PC-3 (cell line): ENCODE data around the gene NEDD9. TPM values are rescaled to one million over a fixed set of nuclear protein-coding genes. Genes with fewer than 3 reads are reported as not detected.

Source experiments
- ATAC-seq: fragments of 200-7000 bp; cut with Tn5 transposase; 2 replicates; pipeline ENCODE4 v1.9.1; 2020; ENCODE audit warnings: mild to moderate bottlenecking, moderate library complexity
- BruUV-seq: library from RNA; stranded (reverse); fragments of 400-500 nt; replicated peaks from 2 replicates; lab custom pipeline; 2021; lab: Mats Ljungman, UMichigan
- CTCF ChIA-PET: fragments of 300-600 bp; sonication (Branson Sonifier 250); formaldehyde crosslinking; loops from one replicate; lab custom pipeline; 2022; ENCODE audit warnings: antibody characterized with exemption; lab: Charles Lee
- POLR2A ChIA-PET: fragments of 300-600 bp; sonication (Branson Sonifier 250); formaldehyde crosslinking; loops from one replicate; lab custom pipeline; 2022; ENCODE audit warnings: antibody characterized with exemption; ENCODE audit not compliant: unreplicated experiment; lab: Charles Lee
- DNase-seq: peaks from one replicate; pipeline ENCODE4 v3.0.0-alpha.2; 2015
- H2AFZ ChIP-seq: fragments of 300-600 bp; sonication (generic); 2 replicates; pipeline ENCODE4 v1.6.0; 2016; ENCODE audit warnings: antibody characterized with exemption, low read length
- H3F3A ChIP-seq: fragments of 300-600 bp; sonication (generic); one replicate; pipeline ENCODE4 v1.6.0; 2017; ENCODE audit warnings: antibody characterized with exemption, low read length, control low read depth, mild to moderate bottlenecking; ENCODE audit not compliant: unreplicated experiment
- H3K27ac ChIP-seq: fragments of 300-600 bp; sonication (generic); 2 replicates; pipeline ENCODE4 v1.5.1; 2016; ENCODE audit warnings: mild to moderate bottlenecking, low read length
- H3K27me3 ChIP-seq: fragments of 300-600 bp; sonication (generic); 2 replicates; pipeline ENCODE4 v1.6.1; 2016; ENCODE audit warnings: low read length, mixed read lengths
- H3K36me3 ChIP-seq: fragments of 300-600 bp; sonication (generic); 2 replicates; pipeline ENCODE4 v1.6.1; 2016; ENCODE audit warnings: low read depth, mixed run types, low read length, mixed read lengths
- H3K4me1 ChIP-seq: fragments of 300-600 bp; sonication (generic); 2 replicates; pipeline ENCODE4 v1.5.1; 2016; ENCODE audit warnings: low read length; ENCODE audit not compliant: insufficient read depth
- H3K4me2 ChIP-seq: fragments of 300-600 bp; sonication (generic); 2 replicates; pipeline ENCODE4 v1.6.0; 2016; ENCODE audit warnings: low read length
- H3K4me3 ChIP-seq: fragments of 300-600 bp; sonication (generic); 2 replicates; pipeline ENCODE4 v1.5.1; 2016; ENCODE audit warnings: mild to moderate bottlenecking, low read length, mixed read lengths
- H3K79me2 ChIP-seq: fragments of 300-600 bp; sonication (generic); 2 replicates; pipeline ENCODE4 v1.6.1; 2017; ENCODE audit warnings: low read length, mixed read lengths
- H3K9ac ChIP-seq: fragments of 300-600 bp; sonication (generic); 2 replicates; pipeline ENCODE4 v1.6.0; 2016; ENCODE audit warnings: mild to moderate bottlenecking, low read length
- H3K9me2 ChIP-seq: fragments of 300-600 bp; sonication (generic); replicated peaks from 2 replicates; pipeline ENCODE4 v1.6.1; 2016; ENCODE audit warnings: mixed run types, low read length, mixed read lengths
- H3K9me3 ChIP-seq: fragments of 300-600 bp; sonication (generic); 2 replicates; pipeline ENCODE4 v1.6.1; 2016; ENCODE audit warnings: low read length, mixed read lengths
- H4K20me1 ChIP-seq: fragments of 300-600 bp; sonication (generic); 2 replicates; pipeline ENCODE4 v1.6.1; 2016; ENCODE audit warnings: low read length, mixed read lengths
- CTCF ChIP-seq: fragments of 300-600 bp; sonication (generic); conservative IDR thresholded peaks from 2 replicates; pipeline ENCODE4 v1.5.1; 2017; ENCODE audit warnings: antibody characterized with exemption, low read depth, mild to moderate bottlenecking, low read length
- EZH2 ChIP-seq: fragments of 300-600 bp; sonication (generic); IDR thresholded peaks from one replicate; pipeline ENCODE4 v1.6.1; 2017; ENCODE audit warnings: antibody characterized with exemption, mild to moderate bottlenecking, low read length; ENCODE audit not compliant: unreplicated experiment
- EZH2phosphoT487 ChIP-seq: fragments of 300-600 bp; sonication (generic); IDR thresholded peaks from 2 replicates; pipeline ENCODE4 v1.6.1; 2018; ENCODE audit warnings: mild to moderate bottlenecking, antibody characterized with exemption, low read length, borderline replicate concordance
- intact Hi-C: fragments of 100-400 bp; cut with micrococcal nuclease; formaldehyde crosslinking; loops from 2 replicates; pipeline ENCODE4 v1.9.0; 2023
- total RNA-seq: library from RNA; depleted of rRNA; stranded (reverse); fragments of >200 nt; gene quantifications from 2 replicates; pipeline ENCODE4 v1.2.3, GENCODE V29; 2014

The NEDD9 gene
- total RNA-seq, 1 experiment from 2014 or later, result 12.1 TPM

GRCh38 chr6:11144393-11144851 lies 88.0 kb downstream of the NEDD9 start:
- Histone ChIP-seq H3K9ac (no peak overlapping the region), H3K27ac (no peak overlapping the region), H3K4me1 (peaks cover 15% of the 10 kb centered on the region), H3K9me2 (no peaks in the 10 kb centered on the region), H3K4me2 (no peak overlapping the region), H3K4me3 (no peak overlapping the region), H3K27me3 (no peaks in the 10 kb centered on the region), H3K36me3 (no peaks in the 10 kb centered on the region), H3K9me3 (no peaks in the 10 kb centered on the region), H3F3A (no peaks in the 10 kb centered on the region), H3K79me2 (no peaks in the 10 kb centered on the region), H4K20me1 (no peaks in the 10 kb centered on the region), H2AFZ (peak overlapping the region; percentile 66)
- BruUV-seq, result no TSS peak
- DNase-seq, result peak; percentile 86
- ATAC-seq, result peak; percentile 92
- ChIA-PET CTCF (interaction anchor here (0.6 to 1.0 kb wide), 2 partner anchors 351 to 352 kb away, joined by 3 to 4 read pairs; no protein-coding TSS in a partner anchor), POLR2A (interaction anchor here (0.6 kb wide), 1 partner anchor 152 kb away, joined by 9 read pairs; no protein-coding TSS in a partner anchor)
- intact Hi-C loops, result loop anchor here (1.0 to 10.0 kb wide), 6 partner anchors 63 to 430 kb away; partner anchors contain the start of gene NEDD9
- TF ChIP-seq EZH2phosphoT487 (no peak), CTCF (peak; percentile 99)

GRCh38 chr6:11143394-11144371 lies 88.8 kb downstream of the NEDD9 start:
- Histone ChIP-seq H3K79me2 (no peaks in the 10 kb centered on the region), H4K20me1 (no peaks in the 10 kb centered on the region), H3K27ac (peak overlapping the region; percentile 55), H3K9me2 (no peaks in the 10 kb centered on the region), H3K4me3 (no peak overlapping the region), H3K4me2 (peak overlapping the region; percentile 52), H3K9ac (0 out of 2 replicates have a peak overlapping the region, but pooled peaks have one; percentile 13), H3F3A (no peaks in the 10 kb centered on the region), H3K27me3 (no peaks in the 10 kb centered on the region), H2AFZ (peak overlapping the region; percentile 54), H3K36me3 (no peaks in the 10 kb centered on the region), H3K4me1 (peaks cover 15% of the 10 kb centered on the region), H3K9me3 (no peaks in the 10 kb centered on the region)
- intact Hi-C loops, result loop anchor here (1.0 to 10.0 kb wide), 7 partner anchors 49 to 431 kb away; partner anchors contain the start of gene NEDD9
- DNase-seq (peak; percentile 94), ATAC-seq (peak; percentile 94)
- CTCF ChIA-PET, result interaction anchor here (0.6 to 1.0 kb wide), 4 partner anchors 86 to 353 kb away, joined by 3 to 4 read pairs (median 4); no protein-coding TSS in a partner anchor
- TF ChIP-seq EZH2 (no peak), CTCF (no peak), EZH2phosphoT487 (no peak)
- POLR2A ChIA-PET, result interaction anchor here (0.6 kb wide), 1 partner anchor 153 kb away, joined by 9 read pairs; no protein-coding TSS in a partner anchor
- TSS peak; percentile 29 for BruUV-seq
